Measurements from ENCODE around the gene KNSTRN.

The KNSTRN gene

DNA sequence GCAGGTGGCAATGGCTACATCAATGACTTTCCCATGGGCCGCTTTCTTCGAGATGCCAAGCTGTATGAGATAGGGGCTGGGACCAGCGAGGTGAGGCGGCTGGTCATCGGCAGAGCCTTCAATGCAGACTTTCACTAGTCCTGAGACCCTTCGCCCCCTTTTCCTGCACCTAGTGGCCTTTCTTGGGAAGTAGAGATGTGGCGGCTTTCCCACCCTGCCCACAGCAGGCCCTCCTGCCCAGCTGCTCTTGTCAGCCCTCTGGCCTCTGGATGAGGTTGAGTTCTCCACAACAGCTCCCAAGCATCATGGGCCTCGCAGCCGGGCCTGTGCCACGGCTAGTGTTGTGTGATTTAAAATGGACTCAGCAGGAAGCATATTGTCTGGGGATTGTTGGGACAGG lies 35.6 kb downstream of the KNSTRN start:
- TF ChIP-seq PRDM1 (tag by site-specific recombination; IDR thresholded peaks at IDR 0.05) = 0 out of 2 replicates have a peak, but pooled peaks have one; percentile 21
- TF ChIP-seq, protein P1, sequence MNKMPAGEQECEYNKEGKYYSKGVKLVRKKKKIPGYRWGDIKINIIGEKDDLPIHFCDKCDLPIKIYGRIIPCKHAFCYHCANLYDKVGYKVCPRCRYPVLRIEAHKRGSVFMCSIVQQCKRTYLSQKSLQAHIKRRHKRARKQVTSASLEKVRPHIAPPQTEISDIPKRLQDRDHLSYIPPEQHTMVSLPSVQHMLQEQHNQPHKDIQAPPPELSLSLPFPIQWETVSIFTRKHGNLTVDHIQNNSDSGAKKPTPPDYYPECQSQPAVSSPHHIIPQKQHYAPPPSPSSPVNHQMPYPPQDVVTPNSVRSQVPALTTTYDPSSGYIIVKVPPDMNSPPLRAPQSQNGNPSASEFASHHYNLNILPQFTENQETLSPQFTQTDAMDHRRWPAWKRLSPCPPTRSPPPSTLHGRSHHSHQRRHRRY (tag by site-specific recombination; IDR thresholded peaks at IDR 0.05) = no peak
- CTCF ChIA-PET = interaction anchor here (0.7 kb wide), 1 partner anchor 160 kb away, joined by 3 read pairs; no protein-coding TSS in a partner anchor
- Histone ChIP-seq H3K27ac (ENCODE audit: extremely low read depth, low read depth, low read length) (no peak overlapping the region), H3K9me3 (ENCODE audit: control insufficient read depth, insufficient read depth, low read depth, low read length) (no peaks in the 10 kb centered on the region), H3K36me3 (ENCODE audit: control insufficient read depth in 2 of 2, insufficient read depth in 1 of 2, low read length in 2 of 2) (peaks cover 0 to 48% of the 10 kb centered on the region in 2 experiments; a peak in 2 of 3 replicates), H3K4me1 (ENCODE audit: control insufficient read depth, insufficient read depth, low read length) (no peaks in the 10 kb centered on the region; the same call in 1 of the 2 replicates), H3K4me3 (ENCODE audit: low read depth, low read length) (no peak overlapping the region)
- POLR2A ChIA-PET = interaction anchor here (0.6 kb wide), 1 partner anchor 39 kb away, joined by 4 read pairs; no protein-coding TSS in a partner anchor

GRCh38 chr15:40420071-40420713 lies 37.7 kb downstream of the KNSTRN start:
- POLR2A ChIA-PET = interaction anchor here (1.0 to 1.3 kb wide), 2 partner anchors 15 to 31 kb away, joined by 3 to 4 read pairs; partner anchors contain the start of gene IVD
- H3K4me3 ChIP-seq (ENCODE audit: low read depth, low read length) = no peak overlapping the region
- H3K36me3 ChIP-seq (ENCODE audit: control insufficient read depth in 2 of 2, insufficient read depth in 1 of 2, low read length in 2 of 2) = peaks cover 0 to 28% of the 10 kb centered on the region in 2 experiments; a peak in 2 of 3 replicates
- H3K9me3 ChIP-seq (ENCODE audit: control insufficient read depth, insufficient read depth, low read depth, low read length) = no peaks in the 10 kb centered on the region
- no peak overlapping the region for H3K27ac ChIP-seq (ENCODE audit: extremely low read depth, low read depth, low read length)
- TF ChIP-seq, protein P2, sequence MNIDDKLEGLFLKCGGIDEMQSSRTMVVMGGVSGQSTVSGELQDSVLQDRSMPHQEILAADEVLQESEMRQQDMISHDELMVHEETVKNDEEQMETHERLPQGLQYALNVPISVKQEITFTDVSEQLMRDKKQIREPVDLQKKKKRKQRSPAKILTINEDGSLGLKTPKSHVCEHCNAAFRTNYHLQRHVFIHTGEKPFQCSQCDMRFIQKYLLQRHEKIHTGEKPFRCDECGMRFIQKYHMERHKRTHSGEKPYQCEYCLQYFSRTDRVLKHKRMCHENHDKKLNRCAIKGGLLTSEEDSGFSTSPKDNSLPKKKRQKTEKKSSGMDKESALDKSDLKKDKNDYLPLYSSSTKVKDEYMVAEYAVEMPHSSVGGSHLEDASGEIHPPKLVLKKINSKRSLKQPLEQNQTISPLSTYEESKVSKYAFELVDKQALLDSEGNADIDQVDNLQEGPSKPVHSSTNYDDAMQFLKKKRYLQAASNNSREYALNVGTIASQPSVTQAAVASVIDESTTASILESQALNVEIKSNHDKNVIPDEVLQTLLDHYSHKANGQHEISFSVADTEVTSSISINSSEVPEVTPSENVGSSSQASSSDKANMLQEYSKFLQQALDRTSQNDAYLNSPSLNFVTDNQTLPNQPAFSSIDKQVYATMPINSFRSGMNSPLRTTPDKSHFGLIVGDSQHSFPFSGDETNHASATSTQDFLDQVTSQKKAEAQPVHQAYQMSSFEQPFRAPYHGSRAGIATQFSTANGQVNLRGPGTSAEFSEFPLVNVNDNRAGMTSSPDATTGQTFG (tag by site-specific recombination; IDR thresholded peaks at IDR 0.05; ENCODE audit: borderline replicate concordance) = no peak
- TF ChIP-seq ZNF362 (tag by site-specific recombination; IDR thresholded peaks at IDR 0.05) (no peak), ZNF121 (tag by site-specific recombination; IDR thresholded peaks at IDR 0.05) (0 out of 2 replicates have a peak, but pooled peaks have one; percentile 55), ZNF248 (tag by site-specific recombination; IDR thresholded peaks at IDR 0.05) (no peak), GLIS1 (tag by site-specific recombination; IDR thresholded peaks at IDR 0.05) (0 out of 2 replicates have a peak, but pooled peaks have one; percentile 16), ZNF571 (tag by site-specific recombination; IDR thresholded peaks at IDR 0.05) (no peak)
- no peaks in the 10 kb centered on the region; the same call in 1 of the 2 replicates for H3K4me1 ChIP-seq (ENCODE audit: control insufficient read depth, insufficient read depth, low read length)
- CTCF ChIA-PET = interaction anchor here (0.6 to 1.1 kb wide), 3 partner anchors 81 to 89 kb away, joined by 3 read pairs; no protein-coding TSS in a partner anchor

GRCh38 chr15:40420793-40421192 lies 38.3 kb downstream of the KNSTRN start:
- Histone ChIP-seq H3K9me3 (ENCODE audit: control insufficient read depth, insufficient read depth, low read depth, low read length) (no peaks in the 10 kb centered on the region), H3K4me3 (ENCODE audit: low read depth, low read length) (no peak overlapping the region), H3K4me1 (ENCODE audit: control insufficient read depth, insufficient read depth, low read length) (no peaks in the 10 kb centered on the region; the same call in 1 of the 2 replicates), H3K27ac (ENCODE audit: extremely low read depth, low read depth, low read length) (no peak overlapping the region), H3K36me3 (ENCODE audit: control insufficient read depth in 2 of 2, insufficient read depth in 1 of 2, low read length in 2 of 2) (peaks cover 0 to 22% of the 10 kb centered on the region in 2 experiments; a peak in 2 of 3 replicates)
- CTCF ChIA-PET = interaction anchor here (0.5 to 2.8 kb wide), 7 partner anchors 10 to 146 kb away, joined by 3 to 11 read pairs (median 3); no protein-coding TSS in a partner anchor
- POLR2A ChIA-PET = interaction anchor here (1.0 to 1.3 kb wide), 2 partner anchors 16 to 31 kb away, joined by 3 to 4 read pairs; partner anchors contain the start of gene IVD
- TF ChIP-seq, protein P3, sequence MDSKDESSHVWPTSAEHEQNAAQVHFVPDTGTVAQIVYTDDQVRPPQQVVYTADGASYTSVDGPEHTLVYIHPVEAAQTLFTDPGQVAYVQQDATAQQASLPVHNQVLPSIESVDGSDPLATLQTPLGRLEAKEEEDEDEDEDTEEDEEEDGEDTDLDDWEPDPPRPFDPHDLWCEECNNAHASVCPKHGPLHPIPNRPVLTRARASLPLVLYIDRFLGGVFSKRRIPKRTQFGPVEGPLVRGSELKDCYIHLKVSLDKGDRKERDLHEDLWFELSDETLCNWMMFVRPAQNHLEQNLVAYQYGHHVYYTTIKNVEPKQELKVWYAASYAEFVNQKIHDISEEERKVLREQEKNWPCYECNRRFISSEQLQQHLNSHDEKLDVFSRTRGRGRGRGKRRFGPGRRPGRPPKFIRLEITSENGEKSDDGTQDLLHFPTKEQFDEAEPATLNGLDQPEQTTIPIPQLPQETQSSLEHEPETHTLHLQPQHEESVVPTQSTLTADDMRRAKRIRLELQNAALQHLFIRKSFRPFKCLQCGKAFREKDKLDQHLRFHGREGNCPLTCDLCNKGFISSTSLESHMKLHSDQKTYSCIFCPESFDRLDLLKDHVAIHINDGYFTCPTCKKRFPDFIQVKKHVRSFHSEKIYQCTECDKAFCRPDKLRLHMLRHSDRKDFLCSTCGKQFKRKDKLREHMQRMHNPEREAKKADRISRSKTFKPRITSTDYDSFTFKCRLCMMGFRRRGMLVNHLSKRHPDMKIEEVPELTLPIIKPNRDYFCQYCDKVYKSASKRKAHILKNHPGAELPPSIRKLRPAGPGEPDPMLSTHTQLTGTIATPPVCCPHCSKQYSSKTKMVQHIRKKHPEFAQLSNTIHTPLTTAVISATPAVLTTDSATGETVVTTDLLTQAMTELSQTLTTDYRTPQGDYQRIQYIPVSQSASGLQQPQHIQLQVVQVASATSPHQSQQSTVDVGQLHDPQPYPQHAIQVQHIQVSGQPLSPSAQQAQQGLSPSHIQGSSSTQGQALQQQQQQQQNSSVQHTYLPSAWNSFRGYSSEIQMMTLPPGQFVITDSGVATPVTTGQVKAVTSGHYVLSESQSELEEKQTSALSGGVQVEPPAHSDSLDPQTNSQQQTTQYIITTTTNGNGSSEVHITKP (tag by site-specific recombination; IDR thresholded peaks at IDR 0.05) = peak; percentile 71
- TF ChIP-seq ZNF266 (tag by site-specific recombination; IDR thresholded peaks at IDR 0.05; ENCODE audit: low read depth) = no peak
